ENCODE data around the gene PSRC1. TPM values are rescaled to one million over a fixed set of nuclear protein-coding genes. Genes with fewer than 3 reads are reported as not detected.
A peak's percentile ranks its signal among the peaks of the same experiment; 100 is the strongest.
"Not testable (repeated sequence)": the region's sequence is repeated elsewhere in the genome, so short reads cannot be mapped to it uniquely, and the experiment has no call there.

Gene PSRC1
- total and polyA plus RNA-seq, 5 donors from 2014 or later = 0.14 to 1.0 (median 0.57) TPM

- no peak overlapping the region for H3K27ac Mint-ChIP-seq
- H3K27me3 ChIP-seq (ENCODE audit: control insufficient read depth, insufficient read depth, low read length) = peaks cover 2% of the 10 kb centered on the region
- no peak overlapping the region for H3K4me3 ChIP-seq (ENCODE audit: low read depth, low read length)
- peaks cover 17% of the 10 kb centered on the region for H3K27me3 Mint-ChIP-seq
- no peaks in the 10 kb centered on the region for H3K9me3 Mint-ChIP-seq
- H3K27ac ChIP-seq (ENCODE audit: insufficient read depth, low read length, poor library complexity, severe bottlenecking) = no peak overlapping the region
- no peaks in the 10 kb centered on the region for H3K36me3 Mint-ChIP-seq
- ATAC-seq (ENCODE audit: low read depth in 2 of 2) (no peak), DNase-seq (no peak)
- no peak overlapping the region for H3K4me3 Mint-ChIP-seq
- no peaks in the 10 kb centered on the region for H3K4me1 Mint-ChIP-seq
- no peaks in the 10 kb centered on the region for H3K36me3 ChIP-seq (ENCODE audit: control insufficient read depth, insufficient read depth, low read length)
- no peaks in the 10 kb centered on the region for H3K9me3 ChIP-seq (ENCODE audit: control insufficient read depth in 2 of 2, low read length in 2 of 2)
- no peaks in the 10 kb centered on the region for H3K4me1 ChIP-seq (ENCODE audit: control insufficient read depth, insufficient read depth, low read length, poor library complexity, severe bottlenecking)
Observed at GRCh38 chr1:109312978-109313775, 30.2 kb upstream of the PSRC1 start.

- Mint-ChIP-seq H3K27ac (no peak overlapping the region), H3K9me3 (no peaks in the 10 kb centered on the region), H3K4me1 (no peaks in the 10 kb centered on the region), H3K27me3 (peaks cover 21% of the 10 kb centered on the region), H3K36me3 (no peaks in the 10 kb centered on the region), H3K4me3 (no peak overlapping the region)
- H3K27ac ChIP-seq (ENCODE audit: insufficient read depth, low read length, poor library complexity, severe bottlenecking) = no peak overlapping the region
- no peak for DNase-seq
- no peak for ATAC-seq (ENCODE audit: low read depth in 2 of 2)
- no peaks in the 10 kb centered on the region for H3K36me3 ChIP-seq (ENCODE audit: control insufficient read depth, insufficient read depth, low read length)
- no peaks in the 10 kb centered on the region for H3K4me1 ChIP-seq (ENCODE audit: control insufficient read depth, insufficient read depth, low read length, poor library complexity, severe bottlenecking)
- H3K9me3 ChIP-seq (ENCODE audit: control insufficient read depth in 2 of 2, low read length in 2 of 2) = no peaks in the 10 kb centered on the region
- no peak overlapping the region for H3K4me3 ChIP-seq (ENCODE audit: low read depth, low read length)
- H3K27me3 ChIP-seq (ENCODE audit: control insufficient read depth, insufficient read depth, low read length) = peaks cover 2% of the 10 kb centered on the region
Observed at GRCh38 chr1:109312246-109312645, 29.3 kb upstream of the PSRC1 start.

- Histone ChIP-seq H3K4me1 (ENCODE audit: control insufficient read depth, insufficient read depth, low read length, poor library complexity, severe bottlenecking) (no peaks in the 10 kb centered on the region), H3K4me3 (ENCODE audit: low read depth, low read length) (no peak overlapping the region), H3K27ac (ENCODE audit: insufficient read depth, low read length, poor library complexity, severe bottlenecking) (no peak overlapping the region), H3K27me3 (ENCODE audit: control insufficient read depth, insufficient read depth, low read length) (peaks cover 2% of the 10 kb centered on the region), H3K9me3 (ENCODE audit: control insufficient read depth in 2 of 2, low read length in 2 of 2) (no peaks in the 10 kb centered on the region), H3K36me3 (ENCODE audit: control insufficient read depth, insufficient read depth, low read length) (no peaks in the 10 kb centered on the region)
- no peaks in the 10 kb centered on the region for H3K36me3 Mint-ChIP-seq
- H3K27ac Mint-ChIP-seq = no peak overlapping the region
- no peaks in the 10 kb centered on the region for H3K4me1 Mint-ChIP-seq
- H3K4me3 Mint-ChIP-seq = no peak overlapping the region
- ATAC-seq (ENCODE audit: low read depth in 2 of 2) = no peak
- DNase-seq = no peak
- peaks cover 21% of the 10 kb centered on the region for H3K27me3 Mint-ChIP-seq
- H3K9me3 Mint-ChIP-seq = no peaks in the 10 kb centered on the region
Observed at GRCh38 chr1:109309347-109309746, 26.4 kb upstream of the PSRC1 start.

GRCh38 chr1:109307274-109308021 lies 24.5 kb upstream of the PSRC1 start:
- no peak overlapping the region for H3K27ac Mint-ChIP-seq
- no peaks in the 10 kb centered on the region for H3K9me3 ChIP-seq (ENCODE audit: control insufficient read depth in 2 of 2, low read length in 2 of 2)
- H3K4me3 Mint-ChIP-seq = no peak overlapping the region
- H3K4me3 ChIP-seq (ENCODE audit: low read depth, low read length) = no peak overlapping the region
- H3K9me3 Mint-ChIP-seq = no peaks in the 10 kb centered on the region
- H3K4me1 ChIP-seq (ENCODE audit: control insufficient read depth, insufficient read depth, low read length, poor library complexity, severe bottlenecking) = no peaks in the 10 kb centered on the region
- H3K27me3 Mint-ChIP-seq = peaks cover 16% of the 10 kb centered on the region
- H3K27ac ChIP-seq (ENCODE audit: insufficient read depth, low read length, poor library complexity, severe bottlenecking) = no peak overlapping the region
- no peaks in the 10 kb centered on the region for H3K36me3 Mint-ChIP-seq
- DNase-seq = no peak
- peak; percentile 50 for ATAC-seq (ENCODE audit: low read depth in 2 of 2)
- H3K36me3 ChIP-seq (ENCODE audit: control insufficient read depth, insufficient read depth, low read length) = no peaks in the 10 kb centered on the region
- no peaks in the 10 kb centered on the region for H3K4me1 Mint-ChIP-seq
- peaks cover 2% of the 10 kb centered on the region for H3K27me3 ChIP-seq (ENCODE audit: control insufficient read depth, insufficient read depth, low read length)

- peaks cover 2% of the 10 kb centered on the region for H3K27me3 ChIP-seq (ENCODE audit: control insufficient read depth, insufficient read depth, low read length)
- peaks cover 15% of the 10 kb centered on the region for H3K27me3 Mint-ChIP-seq
- H3K9me3 ChIP-seq (ENCODE audit: control insufficient read depth in 2 of 2, low read length in 2 of 2) = no peaks in the 10 kb centered on the region
- H3K4me3 ChIP-seq (ENCODE audit: low read depth, low read length) = no peak within 1 kb of the TSS
- ATAC-seq (ENCODE audit: low read depth in 2 of 2) = no peak
- H3K4me1 ChIP-seq (ENCODE audit: control insufficient read depth, insufficient read depth, low read length, poor library complexity, severe bottlenecking) = no peaks in the 10 kb centered on the region
- no peak within 1 kb of the TSS for H3K4me3 Mint-ChIP-seq
- H3K27ac Mint-ChIP-seq = no peak within 1 kb of the TSS
- H3K36me3 ChIP-seq (ENCODE audit: control insufficient read depth, insufficient read depth, low read length) = no peaks in the 10 kb centered on the region
- no peaks in the 10 kb centered on the region for H3K36me3 Mint-ChIP-seq
- H3K9me3 Mint-ChIP-seq = no peaks in the 10 kb centered on the region
- DNase-seq = no peak
- no peak within 1 kb of the TSS for H3K27ac ChIP-seq (ENCODE audit: insufficient read depth, low read length, poor library complexity, severe bottlenecking)
- no peaks in the 10 kb centered on the region for H3K4me1 Mint-ChIP-seq
Observed at GRCh38 chr1:109306832-109307273, 23.9 kb upstream of the PSRC1 start, which contains the start of gene MYBPHL. Gene MYBPHL (minus strand): TSS chr1:109307011. CDS start chr1:109306991, 20 bp downstream.

GRCh38 chr1:109305991-109306390 lies 23.0 kb upstream of the PSRC1 start:
- not testable (repeated sequence) for H3K9me3 Mint-ChIP-seq; H3K9me3 ChIP-seq (ENCODE audit: control insufficient read depth in 2 of 2, low read length in 2 of 2); H3K4me1 Mint-ChIP-seq; H3K27ac ChIP-seq (ENCODE audit: insufficient read depth, low read length, poor library complexity, severe bottlenecking); ATAC-seq (ENCODE audit: low read depth in 2 of 2); H3K36me3 ChIP-seq (ENCODE audit: control insufficient read depth, insufficient read depth, low read length); H3K27me3 Mint-ChIP-seq; H3K4me1 ChIP-seq (ENCODE audit: control insufficient read depth, insufficient read depth, low read length, poor library complexity, severe bottlenecking); H3K4me3 Mint-ChIP-seq; H3K27ac Mint-ChIP-seq; H3K27me3 ChIP-seq (ENCODE audit: control insufficient read depth, insufficient read depth, low read length); H3K36me3 Mint-ChIP-seq; DNase-seq; H3K4me3 ChIP-seq (ENCODE audit: low read depth, low read length)

GRCh38 chr1:109304226-109304920 lies 21.4 kb upstream of the PSRC1 start:
- Mint-ChIP-seq H3K4me1 (no peaks in the 10 kb centered on the region), H3K4me3 (no peak overlapping the region), H3K27me3 (peaks cover 20% of the 10 kb centered on the region), H3K9me3 (no peaks in the 10 kb centered on the region), H3K36me3 (no peaks in the 10 kb centered on the region), H3K27ac (no peak overlapping the region)
- Histone ChIP-seq H3K27me3 (ENCODE audit: control insufficient read depth, insufficient read depth, low read length) (no peaks in the 10 kb centered on the region), H3K4me3 (ENCODE audit: low read depth, low read length) (no peak overlapping the region), H3K36me3 (ENCODE audit: control insufficient read depth, insufficient read depth, low read length) (no peaks in the 10 kb centered on the region), H3K9me3 (ENCODE audit: control insufficient read depth in 2 of 2, low read length in 2 of 2) (no peaks in the 10 kb centered on the region), H3K4me1 (ENCODE audit: control insufficient read depth, insufficient read depth, low read length, poor library complexity, severe bottlenecking) (no peaks in the 10 kb centered on the region), H3K27ac (ENCODE audit: insufficient read depth, low read length, poor library complexity, severe bottlenecking) (no peak overlapping the region)
- no peak for ATAC-seq (ENCODE audit: low read depth in 2 of 2)
- DNase-seq = no peak
